HepG2 (cell line): ENCODE measurements around the gene BMERB1. TPM values are rescaled to one million over a fixed set of nuclear protein-coding genes. Genes with fewer than 3 reads are reported as not detected.

Experiments used
- IRX3 ChIP-seq: sonication (generic); formaldehyde crosslinking; IDR thresholded peaks from 2 replicates; pipeline ENCODE4 v1.8.1; 2023; ENCODE audit warnings: mild to moderate bottlenecking, low read depth, missing genetic modification reagents, borderline replicate concordance
- PHF5A ChIP-seq: IDR thresholded peaks from one replicate; pipeline ENCODE4 v1.6.1; 2018; ENCODE audit warnings: low read depth, missing genetic modification reagents; ENCODE audit not compliant: unreplicated experiment
- POLR2A ChIP-seq, 2 experiments: IDR thresholded peaks; 2 replicates each; pipeline ENCODE4 v1.6.1; 2011; ENCODE audit warnings: low read depth in 2 of 2, low read length in 2 of 2, mild to moderate bottlenecking in 1 of 2, moderate library complexity in 1 of 2; ENCODE audit not compliant: insufficient read depth in 1 of 2
- SALL2 ChIP-seq: sonication (generic); formaldehyde crosslinking; IDR thresholded peaks from 2 replicates; pipeline ENCODE4 v1.8.1; 2023; ENCODE audit warnings: mild to moderate bottlenecking, missing genetic modification reagents, inconsistent platforms
- SOX6 ChIP-seq, 2 experiments: fragments of 450-650 bp in 1 of 2; sonication (generic) in 1 of 2; formaldehyde crosslinking in 1 of 2; IDR thresholded peaks; 2 replicates each; pipeline versions ENCODE4 v1.4.0 to v1.6.1; 2017 to 2020; ENCODE audit warnings: antibody characterized with exemption in 1 of 2, mild to moderate bottlenecking in 1 of 2, missing genetic modification reagents in 1 of 2
- TARDBP ChIP-seq: sonication (generic); formaldehyde crosslinking; IDR thresholded peaks from 2 replicates; pipeline ENCODE4 v1.8.0; 2022; ENCODE audit warnings: mild to moderate bottlenecking, missing genetic modification reagents
- ZBTB7A ChIP-seq: sonication (generic); formaldehyde crosslinking; IDR thresholded peaks from 2 replicates; pipeline ENCODE4 v1.8.0; 2022; ENCODE audit warnings: mild to moderate bottlenecking, missing genetic modification reagents
- ZFP41 ChIP-seq: sonication (generic); formaldehyde crosslinking; IDR thresholded peaks from 2 replicates; pipeline ENCODE4 v1.4.0; 2020; ENCODE audit warnings: mild to moderate bottlenecking, missing genetic modification reagents, borderline replicate concordance
- ZNF225 ChIP-seq: sonication (generic); formaldehyde crosslinking; IDR thresholded peaks from 2 replicates; pipeline ENCODE4 v1.4.0; 2020; ENCODE audit warnings: mild to moderate bottlenecking, missing genetic modification reagents
- ZNF326 ChIP-seq: sonication (generic); formaldehyde crosslinking; IDR thresholded peaks from 2 replicates; pipeline ENCODE4 v1.4.0; 2020; ENCODE audit warnings: missing genetic modification reagents, borderline replicate concordance
- ZNF329 ChIP-seq: sonication (generic); formaldehyde crosslinking; IDR thresholded peaks from 2 replicates; pipeline ENCODE4 v1.9.0; 2021; ENCODE audit warnings: low read depth, mild to moderate bottlenecking, missing genetic modification reagents
- ZNF530 ChIP-seq: sonication (generic); formaldehyde crosslinking; IDR thresholded peaks from 2 replicates; pipeline ENCODE4 v1.5.0; 2020; ENCODE audit warnings: low read depth, mild to moderate bottlenecking, missing genetic modification reagents
- ZNF644 ChIP-seq: IDR thresholded peaks from 2 replicates; pipeline ENCODE4 v1.6.1; 2016; ENCODE audit warnings: low read depth
- polyA plus RNA-seq, 8 experiments: library from polyadenylated mRNA; depleted of rRNA in 3 of 8; stranded (reverse) in 7 of 8; unstranded in 1 of 8; fragments of >200 nt; fragmentation: Illumina TruSeq in 4 of 8; extraction: Trizol in 4 of 8; gene quantifications; 2 replicates each; pipeline versions ENCODE4 v1.2.1 to v1.2.3, GENCODE V29; 2011 to 2016; ENCODE audit warnings: low read depth in 4 of 8, missing spikeins in 1 of 8, mixed read lengths in 1 of 8; ENCODE audit not compliant: insufficient read depth in 1 of 8
- total RNA-seq, 5 experiments: library from RNA; depleted of rRNA; stranded (reverse); fragments of >200 nt; fragmentation: Illumina TruSeq; extraction: Trizol; gene quantifications; 2 replicates each; pipeline ENCODE4 v1.2.3, GENCODE V29; 2016; ENCODE audit warnings: low read depth in 1 of 5
- TF ChIP-seq, protein P1 (sequence below): IDR thresholded peaks from 2 replicates; pipeline ENCODE4 v1.6.1; 2012; ENCODE audit warnings: low read length, improper control_type of control experiment
- TF ChIP-seq, protein P2 (sequence below): sonication (generic); formaldehyde crosslinking; IDR thresholded peaks from 2 replicates; pipeline ENCODE4 v1.5.0; 2020; ENCODE audit warnings: mild to moderate bottlenecking, missing genetic modification reagents
- TF ChIP-seq, protein P3 (sequence below): sonication (generic); formaldehyde crosslinking; IDR thresholded peaks from 2 replicates; pipeline ENCODE4 v1.8.0; 2022; ENCODE audit warnings: missing genetic modification reagents, mild to moderate bottlenecking, moderate library complexity, borderline replicate concordance
- TF ChIP-seq, protein P4 (sequence below): sonication (generic); formaldehyde crosslinking; IDR thresholded peaks from 2 replicates; pipeline ENCODE4 v1.4.0; 2020; ENCODE audit warnings: mild to moderate bottlenecking, missing genetic modification reagents
- TF ChIP-seq, protein P5 (sequence below): sonication (generic); formaldehyde crosslinking; conservative IDR thresholded peaks from 2 replicates; pipeline ENCODE4 v1.4.0; 2020; ENCODE audit warnings: missing genetic modification reagents

BMERB1 gene
- total and polyA plus RNA-seq, 2 of the 13 experiments (the other 11 are each of a cell fraction or from before 2014, with no cell fraction given) = 1.4 TPM

DNA sequence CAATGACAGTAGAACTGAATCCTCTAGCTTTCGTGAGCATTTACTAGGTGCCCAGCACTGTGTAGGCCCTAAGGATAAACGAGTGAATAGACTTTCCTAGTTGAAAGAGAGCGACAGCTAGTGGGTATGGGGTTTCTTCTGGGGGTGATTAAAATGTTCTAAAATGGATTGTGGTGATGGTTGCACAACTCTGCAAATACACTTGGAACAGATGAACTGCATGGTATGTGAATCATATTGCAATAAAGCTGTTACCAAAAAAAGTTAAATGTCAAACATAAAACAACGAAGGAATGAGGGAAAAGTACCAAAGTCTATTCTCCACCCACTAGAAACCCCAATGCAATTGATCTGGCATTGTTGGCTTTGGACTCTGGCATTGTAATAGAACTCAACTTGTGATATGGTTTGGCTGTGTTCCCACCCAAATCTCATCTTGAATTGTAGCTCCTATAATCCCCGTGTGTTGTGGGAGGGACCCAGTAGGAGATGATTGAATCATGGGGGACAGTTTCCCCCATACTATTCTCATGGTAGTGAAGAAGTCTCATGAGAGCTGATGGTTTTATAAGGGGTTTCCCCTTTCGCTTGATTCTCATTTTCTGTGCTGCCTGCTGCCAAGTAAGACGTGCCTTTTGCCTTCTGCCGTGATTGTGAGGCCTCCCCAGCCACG is 138.1 kb downstream of the BMERB1 start (continued):
- TF ChIP-seq, protein P1, sequence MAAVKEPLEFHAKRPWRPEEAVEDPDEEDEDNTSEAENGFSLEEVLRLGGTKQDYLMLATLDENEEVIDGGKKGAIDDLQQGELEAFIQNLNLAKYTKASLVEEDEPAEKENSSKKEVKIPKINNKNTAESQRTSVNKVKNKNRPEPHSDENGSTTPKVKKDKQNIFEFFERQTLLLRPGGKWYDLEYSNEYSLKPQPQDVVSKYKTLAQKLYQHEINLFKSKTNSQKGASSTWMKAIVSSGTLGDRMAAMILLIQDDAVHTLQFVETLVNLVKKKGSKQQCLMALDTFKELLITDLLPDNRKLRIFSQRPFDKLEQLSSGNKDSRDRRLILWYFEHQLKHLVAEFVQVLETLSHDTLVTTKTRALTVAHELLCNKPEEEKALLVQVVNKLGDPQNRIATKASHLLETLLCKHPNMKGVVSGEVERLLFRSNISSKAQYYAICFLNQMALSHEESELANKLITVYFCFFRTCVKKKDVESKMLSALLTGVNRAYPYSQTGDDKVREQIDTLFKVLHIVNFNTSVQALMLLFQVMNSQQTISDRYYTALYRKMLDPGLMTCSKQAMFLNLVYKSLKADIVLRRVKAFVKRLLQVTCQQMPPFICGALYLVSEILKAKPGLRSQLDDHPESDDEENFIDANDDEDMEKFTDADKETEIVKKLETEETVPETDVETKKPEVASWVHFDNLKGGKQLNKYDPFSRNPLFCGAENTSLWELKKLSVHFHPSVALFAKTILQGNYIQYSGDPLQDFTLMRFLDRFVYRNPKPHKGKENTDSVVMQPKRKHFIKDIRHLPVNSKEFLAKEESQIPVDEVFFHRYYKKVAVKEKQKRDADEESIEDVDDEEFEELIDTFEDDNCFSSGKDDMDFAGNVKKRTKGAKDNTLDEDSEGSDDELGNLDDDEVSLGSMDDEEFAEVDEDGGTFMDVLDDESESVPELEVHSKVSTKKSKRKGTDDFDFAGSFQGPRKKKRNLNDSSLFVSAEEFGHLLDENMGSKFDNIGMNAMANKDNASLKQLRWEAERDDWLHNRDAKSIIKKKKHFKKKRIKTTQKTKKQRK = no peak
- TF ChIP-seq SOX6 (IDR thresholded peaks at IDR 0.05) (no peak), SOX6 (CRISPR knock-in tag; IDR thresholded peaks at IDR 0.05) (peak; percentile 93), ZBTB7A (CRISPR knock-in tag) (no peak), ZNF326 (CRISPR knock-in tag) (no peak), ZFP41 (no peak), POLR2A (IDR thresholded peaks at IDR 0.05; ENCODE audit: insufficient read depth in 1 of 2, low read depth in 2 of 2, low read length in 2 of 2) (no peak), SALL2 (CRISPR knock-in tag) (no peak), TARDBP (CRISPR knock-in tag) (no peak), ZNF644 (CRISPR knock-in tag) (peak; percentile 61; the same call in 1 of the 2 replicates), ZNF329 (no peak), IRX3 (CRISPR knock-in tag) (no peak), PHF5A (CRISPR knock-in tag) (peak; percentile 29), ZNF225 (CRISPR knock-in tag) (no peak), ZNF530 (CRISPR knock-in tag) (no peak)
- TF ChIP-seq, protein P2, sequence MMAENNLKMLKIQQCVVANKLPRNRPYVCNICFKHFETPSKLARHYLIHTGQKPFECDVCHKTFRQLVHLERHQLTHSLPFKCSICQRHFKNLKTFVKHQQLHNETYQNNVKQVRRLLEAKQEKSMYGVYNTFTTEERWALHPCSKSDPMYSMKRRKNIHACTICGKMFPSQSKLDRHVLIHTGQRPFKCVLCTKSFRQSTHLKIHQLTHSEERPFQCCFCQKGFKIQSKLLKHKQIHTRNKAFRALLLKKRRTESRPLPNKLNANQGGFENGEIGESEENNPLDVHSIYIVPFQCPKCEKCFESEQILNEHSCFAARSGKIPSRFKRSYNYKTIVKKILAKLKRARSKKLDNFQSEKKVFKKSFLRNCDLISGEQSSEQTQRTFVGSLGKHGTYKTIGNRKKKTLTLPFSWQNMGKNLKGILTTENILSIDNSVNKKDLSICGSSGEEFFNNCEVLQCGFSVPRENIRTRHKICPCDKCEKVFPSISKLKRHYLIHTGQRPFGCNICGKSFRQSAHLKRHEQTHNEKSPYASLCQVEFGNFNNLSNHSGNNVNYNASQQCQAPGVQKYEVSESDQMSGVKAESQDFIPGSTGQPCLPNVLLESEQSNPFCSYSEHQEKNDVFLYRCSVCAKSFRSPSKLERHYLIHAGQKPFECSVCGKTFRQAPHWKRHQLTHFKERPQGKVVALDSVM (CRISPR knock-in tag) = no peak
- TF ChIP-seq, protein P3, sequence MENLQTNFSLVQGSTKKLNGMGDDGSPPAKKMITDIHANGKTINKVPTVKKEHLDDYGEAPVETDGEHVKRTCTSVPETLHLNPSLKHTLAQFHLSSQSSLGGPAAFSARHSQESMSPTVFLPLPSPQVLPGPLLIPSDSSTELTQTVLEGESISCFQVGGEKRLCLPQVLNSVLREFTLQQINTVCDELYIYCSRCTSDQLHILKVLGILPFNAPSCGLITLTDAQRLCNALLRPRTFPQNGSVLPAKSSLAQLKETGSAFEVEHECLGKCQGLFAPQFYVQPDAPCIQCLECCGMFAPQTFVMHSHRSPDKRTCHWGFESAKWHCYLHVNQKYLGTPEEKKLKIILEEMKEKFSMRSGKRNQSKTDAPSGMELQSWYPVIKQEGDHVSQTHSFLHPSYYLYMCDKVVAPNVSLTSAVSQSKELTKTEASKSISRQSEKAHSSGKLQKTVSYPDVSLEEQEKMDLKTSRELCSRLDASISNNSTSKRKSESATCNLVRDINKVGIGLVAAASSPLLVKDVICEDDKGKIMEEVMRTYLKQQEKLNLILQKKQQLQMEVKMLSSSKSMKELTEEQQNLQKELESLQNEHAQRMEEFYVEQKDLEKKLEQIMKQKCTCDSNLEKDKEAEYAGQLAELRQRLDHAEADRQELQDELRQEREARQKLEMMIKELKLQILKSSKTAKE = no peak
- TF ChIP-seq, protein P4, sequence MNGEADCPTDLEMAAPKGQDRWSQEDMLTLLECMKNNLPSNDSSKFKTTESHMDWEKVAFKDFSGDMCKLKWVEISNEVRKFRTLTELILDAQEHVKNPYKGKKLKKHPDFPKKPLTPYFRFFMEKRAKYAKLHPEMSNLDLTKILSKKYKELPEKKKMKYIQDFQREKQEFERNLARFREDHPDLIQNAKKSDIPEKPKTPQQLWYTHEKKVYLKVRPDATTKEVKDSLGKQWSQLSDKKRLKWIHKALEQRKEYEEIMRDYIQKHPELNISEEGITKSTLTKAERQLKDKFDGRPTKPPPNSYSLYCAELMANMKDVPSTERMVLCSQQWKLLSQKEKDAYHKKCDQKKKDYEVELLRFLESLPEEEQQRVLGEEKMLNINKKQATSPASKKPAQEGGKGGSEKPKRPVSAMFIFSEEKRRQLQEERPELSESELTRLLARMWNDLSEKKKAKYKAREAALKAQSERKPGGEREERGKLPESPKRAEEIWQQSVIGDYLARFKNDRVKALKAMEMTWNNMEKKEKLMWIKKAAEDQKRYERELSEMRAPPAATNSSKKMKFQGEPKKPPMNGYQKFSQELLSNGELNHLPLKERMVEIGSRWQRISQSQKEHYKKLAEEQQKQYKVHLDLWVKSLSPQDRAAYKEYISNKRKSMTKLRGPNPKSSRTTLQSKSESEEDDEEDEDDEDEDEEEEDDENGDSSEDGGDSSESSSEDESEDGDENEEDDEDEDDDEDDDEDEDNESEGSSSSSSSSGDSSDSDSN (CRISPR knock-in tag) = no peak
- TF ChIP-seq, protein P5, sequence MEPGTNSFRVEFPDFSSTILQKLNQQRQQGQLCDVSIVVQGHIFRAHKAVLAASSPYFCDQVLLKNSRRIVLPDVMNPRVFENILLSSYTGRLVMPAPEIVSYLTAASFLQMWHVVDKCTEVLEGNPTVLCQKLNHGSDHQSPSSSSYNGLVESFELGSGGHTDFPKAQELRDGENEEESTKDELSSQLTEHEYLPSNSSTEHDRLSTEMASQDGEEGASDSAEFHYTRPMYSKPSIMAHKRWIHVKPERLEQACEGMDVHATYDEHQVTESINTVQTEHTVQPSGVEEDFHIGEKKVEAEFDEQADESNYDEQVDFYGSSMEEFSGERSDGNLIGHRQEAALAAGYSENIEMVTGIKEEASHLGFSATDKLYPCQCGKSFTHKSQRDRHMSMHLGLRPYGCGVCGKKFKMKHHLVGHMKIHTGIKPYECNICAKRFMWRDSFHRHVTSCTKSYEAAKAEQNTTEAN (CRISPR knock-in tag) = no peak
